IMR-90 (cell line): Measurements from ENCODE around the gene SLC4A3. TPM values are rescaled to one million over a fixed set of nuclear protein-coding genes. Genes with fewer than 3 reads are reported as not detected.

Experiments
- ATAC-seq: fragments of 200-7000 bp; cut with Tn5 transposase; 2 replicates; pipeline ENCODE4 v1.9.1; 2020; ENCODE audit warnings: low read depth, mild to moderate bottlenecking, moderate library complexity
- BruUV-seq: library from RNA; stranded (reverse); fragments of 400-500 nt; replicated peaks from 2 replicates; lab custom pipeline; 2021; lab: Mats Ljungman, UMichigan
- CTCF ChIA-PET: fragments of 300-600 bp; formaldehyde crosslinking; extraction: SDS; loops from one replicate; lab custom pipeline; 2021; ENCODE audit warnings: antibody characterized with exemption; lab: Yijun Ruan, JAX
- POLR2A ChIA-PET: fragments of 300-600 bp; sonication (Branson Sonifier 250); formaldehyde crosslinking; loops from one replicate; lab custom pipeline; 2022; ENCODE audit warnings: antibody characterized with exemption; ENCODE audit not compliant: unreplicated experiment; lab: Charles Lee
- DNase-seq: peaks from one replicate; pipeline ENCODE4 v3.0.0; 2013
- H2AFZ ChIP-seq: replicated peaks from 2 replicates; pipeline ENCODE3; 2013; ENCODE audit warnings: low read length, mild to moderate bottlenecking; ENCODE audit not compliant: poor library complexity
- H2AK5ac ChIP-seq: 2 replicates; pipeline ENCODE4 v1.6.1; 2013; ENCODE audit warnings: low read depth, low read length, inconsistent platforms
- H2AK9ac ChIP-seq: replicated peaks from 2 replicates; pipeline ENCODE3; 2013; ENCODE audit warnings: mild to moderate bottlenecking, low read depth, low read length, moderate library complexity; ENCODE audit not compliant: poor library complexity
- H2BK120ac ChIP-seq: 2 replicates; pipeline ENCODE4 v1.6.1; 2013; ENCODE audit warnings: low read depth, low read length, inconsistent platforms
- H2BK15ac ChIP-seq: 3 replicates; pipeline ENCODE4 v1.6.1; 2013; ENCODE audit warnings: low read depth, low read length, inconsistent platforms
- H2BK20ac ChIP-seq: 2 replicates; pipeline ENCODE4 v1.6.1; 2013; ENCODE audit warnings: low read depth, mild to moderate bottlenecking, inconsistent platforms, low read length, moderate library complexity
- H2BK5ac ChIP-seq: 2 replicates; pipeline ENCODE4 v1.6.1; 2013; ENCODE audit warnings: mild to moderate bottlenecking, low read depth, low read length, inconsistent platforms; ENCODE audit not compliant: poor library complexity, severe bottlenecking
- H3K14ac ChIP-seq: replicated peaks from 2 replicates; pipeline ENCODE4 v1.6.1; 2013; ENCODE audit warnings: low read depth, low read length, inconsistent platforms
- H3K18ac ChIP-seq: 2 replicates; pipeline ENCODE4 v1.6.1; 2013; ENCODE audit warnings: low read depth, low read length, control low read depth
- H3K23ac ChIP-seq: 2 replicates; pipeline ENCODE4 v1.6.1; 2013; ENCODE audit warnings: low read depth, low read length, inconsistent platforms
- H3K27ac ChIP-seq: 2 replicates; pipeline ENCODE4 v1.5.1; 2013; ENCODE audit warnings: mild to moderate bottlenecking, control low read depth, low read length; ENCODE audit not compliant: insufficient read depth
- H3K27me3 ChIP-seq: 2 replicates; pipeline ENCODE4 v1.6.1; 2013; ENCODE audit warnings: low read length; ENCODE audit not compliant: control insufficient read depth, insufficient read depth
- H3K36me3 ChIP-seq: 2 replicates; pipeline ENCODE4 v1.6.1; 2013; ENCODE audit warnings: low read length, mixed read lengths; ENCODE audit not compliant: control insufficient read depth, insufficient read depth
- H3K4ac ChIP-seq: 2 replicates; pipeline ENCODE4 v1.6.1; 2013; ENCODE audit warnings: low read depth, low read length, inconsistent platforms
- H3K4me1 ChIP-seq: 2 replicates; pipeline ENCODE4 v1.6.1; 2013; ENCODE audit warnings: low read length, mixed read lengths; ENCODE audit not compliant: control insufficient read depth, insufficient read depth
- H3K4me2 ChIP-seq: 2 replicates; pipeline ENCODE4 v1.6.1; 2013; ENCODE audit warnings: low read depth, mild to moderate bottlenecking, control low read depth, low read length, moderate library complexity
- H3K4me3 ChIP-seq: 2 replicates; pipeline ENCODE4 v1.5.1; 2013; ENCODE audit warnings: low read depth, mild to moderate bottlenecking, control low read depth, low read length, moderate library complexity; ENCODE audit not compliant: insufficient read depth
- H3K56ac ChIP-seq: 2 replicates; pipeline ENCODE4 v1.6.1; 2013; ENCODE audit warnings: low read length, inconsistent platforms; ENCODE audit not compliant: insufficient read depth; ENCODE audit errors: extremely low read depth
- H3K79me1 ChIP-seq, 2 experiments: 2 replicates each; pipeline ENCODE4 v1.6.1; 2013; ENCODE audit warnings: low read length in 2 of 2, inconsistent platforms in 1 of 2, low read depth in 1 of 2
- H3K9ac ChIP-seq: 2 replicates; pipeline ENCODE4 v1.6.1; 2013; ENCODE audit warnings: low read depth, low read length, control low read depth
- H3K9me1 ChIP-seq: 2 replicates; pipeline ENCODE4 v1.6.1; 2013; ENCODE audit warnings: low read length, inconsistent platforms; ENCODE audit not compliant: insufficient read depth
- H3K9me3 ChIP-seq: 2 replicates; pipeline ENCODE4 v1.6.1; 2013; ENCODE audit warnings: low read length; ENCODE audit not compliant: control insufficient read depth, insufficient read depth
- H4K20me1 ChIP-seq: 2 replicates; pipeline ENCODE4 v1.6.1; 2013; ENCODE audit warnings: low read length, inconsistent platforms; ENCODE audit not compliant: insufficient read depth
- H4K5ac ChIP-seq: 2 replicates; pipeline ENCODE4 v1.6.1; 2013; ENCODE audit warnings: mild to moderate bottlenecking, low read depth, low read length, control low read depth
- H4K8ac ChIP-seq, 2 experiments: 2 replicates each; pipeline ENCODE4 v1.6.1; 2013; ENCODE audit warnings: low read depth in 2 of 2, low read length in 2 of 2, control low read depth in 1 of 2, inconsistent platforms in 1 of 2
- H4K91ac ChIP-seq: 2 replicates; pipeline ENCODE4 v1.6.1; 2013; ENCODE audit warnings: low read depth, low read length, inconsistent platforms; ENCODE audit not compliant: insufficient read depth
- BHLHE40 ChIP-seq: fragments of 150-350 bp; IDR thresholded peaks from 2 replicates; pipeline ENCODE4 v1.6.1; 2016; ENCODE audit warnings: mild to moderate bottlenecking, low read depth, low read length
- CEBPB ChIP-seq: IDR thresholded peaks from 2 replicates; pipeline ENCODE4 v1.6.1; 2012; ENCODE audit warnings: low read depth, low read length, improper control_type of control experiment
- CTCF ChIP-seq: conservative IDR thresholded peaks from 2 replicates; pipeline ENCODE4 v1.5.1; 2012; ENCODE audit warnings: mild to moderate bottlenecking, low read depth, low read length, improper control_type of control experiment
- NFE2L2 ChIP-seq: fragments of 150-350 bp; IDR thresholded peaks from 2 replicates; pipeline ENCODE4 v1.6.1; 2016; ENCODE audit warnings: low read depth, mild to moderate bottlenecking, low read length
- RCOR1 ChIP-seq: IDR thresholded peaks from 2 replicates; pipeline ENCODE4 v1.6.1; 2012; ENCODE audit warnings: mild to moderate bottlenecking, low read length, improper control_type of control experiment; ENCODE audit not compliant: insufficient replicate concordance
- RFX5 ChIP-seq: IDR thresholded peaks from 2 replicates; pipeline ENCODE4 v1.8.0; 2012; ENCODE audit warnings: low read depth, mild to moderate bottlenecking, low read length, moderate library complexity
- WGBS, 2 experiments: methylation state at CpG; one replicate each; pipeline versions ENCODE4 v1.1.5 to v1.1.7; 2013; ENCODE audit warnings: missing lambda C conversion rate in 2 of 2; ENCODE audit not compliant: insufficient read length in 1 of 2; ENCODE audit errors: extremely low coverage in 2 of 2; 5-methylcytosine and 5-hydroxymethylcytosine counted together
- dilution Hi-C: fragments of 300-500 bp; cut with HindIII; formaldehyde crosslinking; loops from one replicate; pipeline ENCODE4 v1.14.3; 2018; ENCODE audit warnings: low sequenced_read_pairs; ENCODE audit not compliant: unreplicated experiment
- in situ Hi-C: fragments of 300-500 bp; cut with MboI; formaldehyde crosslinking; loops from 3 replicates; pipeline ENCODE4 v1.14.3; 2019; ENCODE audit warnings: low sequenced_read_pairs, inconsistent platforms, mixed read lengths
- intact Hi-C: fragments of 100-400 bp; cut with micrococcal nuclease; formaldehyde crosslinking; loops from 2 replicates; pipeline ENCODE4 v1.10.0; 2022
- polyA plus RNA-seq, 3 experiments: library from polyadenylated mRNA; depleted of rRNA; stranded (reverse); fragments of >200 nt; gene quantifications; 2 replicates each; pipeline ENCODE4 v1.2.3, GENCODE V29; 2012; ENCODE audit warnings: low replicate concordance in 1 of 3
- total RNA-seq: library from RNA; depleted of rRNA; stranded (reverse); fragments of >200 nt; gene quantifications from 2 replicates; pipeline ENCODE4 v1.2.3, GENCODE V29; 2012

SLC4A3 gene
- total and polyA plus RNA-seq, 2 of the 4 experiments (the other 2 are of a cell fraction), result 0.90 to 6.1 TPM

- in situ Hi-C loops, result no loop called here
- no peak for DNase-seq
These were observed 6.0 kb downstream of the SLC4A3 start for GRCh38 chr2:219633276-219634065.

More at GRCh38 chr2:219633276-219634065, 6.0 kb downstream of the SLC4A3 start:
- Histone ChIP-seq H3K36me3 (peaks cover 5% of the 10 kb centered on the region; the same call in 1 of the 2 replicates), H3K4me1 (no peaks in the 10 kb centered on the region; the same call in 1 of the 2 replicates), H4K91ac (no peak overlapping the region), H3K23ac (no peak overlapping the region), H2BK120ac (no peak overlapping the region), H2AFZ (no peak overlapping the region), H3K4ac (no peak overlapping the region), H2BK15ac (no peak overlapping the region), H4K5ac (no peak overlapping the region), H2AK5ac (no peak overlapping the region), H3K9me3 (no peaks in the 10 kb centered on the region), H4K8ac (no peak overlapping the region), H3K9ac (no peak overlapping the region), H2AK9ac (no peak overlapping the region), H3K27ac (no peak overlapping the region), H3K18ac (no peak overlapping the region), H2BK5ac (no peak overlapping the region), H3K4me2 (no peak overlapping the region), H3K9me1 (no peaks in the 10 kb centered on the region), H3K27me3 (no peaks in the 10 kb centered on the region), H3K56ac (no peak overlapping the region), H3K14ac (no peak overlapping the region), H3K4me3 (no peak overlapping the region), H3K79me1 (no peaks in the 10 kb centered on the region), H4K20me1 (no peaks in the 10 kb centered on the region; the same call in none of the 2 replicates), H2BK20ac (no peak overlapping the region)
- no TSS peak for BruUV-seq
- 83% methylated on average over 2 of the region's 22 CpGs; no CpG with 5 or more reads in 1 of the 2 experiments for WGBS, 2 experiments
- POLR2A ChIA-PET, result no interaction called here
- CTCF ChIA-PET, result no interaction called here
- ATAC-seq, result no peak
- dilution Hi-C loops, result no loop called here
- TF ChIP-seq CEBPB (no peak), BHLHE40 (no peak), CTCF (no peak), NFE2L2 (no peak), RCOR1 (no peak), RFX5 (no peak)
- intact Hi-C loops, result no loop called here
